GM23338 (cell line): Measurements from ENCODE around the gene BCL2. TPM values are rescaled to one million over a fixed set of nuclear protein-coding genes. Genes with fewer than 3 reads are reported as not detected.

Experiments
- ATAC-seq: fragments of 200-7000 bp; cut with Tn5 transposase; 3 replicates; pipeline ENCODE4 v1.9.1; 2020
- DNase-seq: peaks from one replicate; pipeline ENCODE4 v3.0.0-alpha.2; 2015; ENCODE audit warnings: low spot score
- H2AFZ ChIP-seq: fragments of 200-600 bp; sonication (generic); 2 replicates; pipeline ENCODE4 v1.8.0; 2016; ENCODE audit warnings: antibody characterized with exemption, mild to moderate bottlenecking, moderate library complexity
- H3F3A ChIP-seq: fragments of 200-600 bp; sonication (generic); replicated peaks from 2 replicates; pipeline ENCODE4 v1.8.0; 2017; ENCODE audit warnings: antibody characterized with exemption, mixed run types, low read depth
- H3K27ac ChIP-seq: fragments of 200-600 bp; sonication (generic); 2 replicates; pipeline ENCODE4 v1.6.1; 2016; ENCODE audit warnings: low read depth
- H3K27me3 ChIP-seq: fragments of 200-600 bp; sonication (generic); 2 replicates; pipeline ENCODE4 v1.8.0; 2016; ENCODE audit warnings: mild to moderate bottlenecking, mixed run types, moderate library complexity; ENCODE audit not compliant: insufficient read depth
- H3K36me3 ChIP-seq: fragments of 200-600 bp; sonication (generic); 2 replicates; pipeline ENCODE4 v1.8.0; 2016; ENCODE audit warnings: mild to moderate bottlenecking; ENCODE audit not compliant: insufficient read depth
- H3K4me1 ChIP-seq: fragments of 200-600 bp; sonication (generic); 2 replicates; pipeline ENCODE4 v1.8.0; 2016; ENCODE audit warnings: mild to moderate bottlenecking, moderate library complexity; ENCODE audit not compliant: insufficient read depth
- H3K4me2 ChIP-seq: fragments of 200-600 bp; sonication (generic); 2 replicates; pipeline ENCODE4 v1.7.1; 2017; ENCODE audit warnings: mixed run types
- H3K4me3 ChIP-seq: fragments of 200-600 bp; sonication (generic); 2 replicates; pipeline ENCODE4 v1.6.1; 2016; ENCODE audit warnings: mixed run types
- H3K79me2 ChIP-seq: fragments of 200-600 bp; sonication (generic); replicated peaks from 2 replicates; pipeline ENCODE4 v1.8.0; 2017; ENCODE audit warnings: mild to moderate bottlenecking; ENCODE audit not compliant: insufficient read depth
- H3K9me2 ChIP-seq: fragments of 200-600 bp; sonication (generic); 2 replicates; pipeline ENCODE4 v1.8.0; 2017; ENCODE audit not compliant: insufficient read depth
- H4K20me1 ChIP-seq: fragments of 200-600 bp; sonication (generic); replicated peaks from 2 replicates; pipeline ENCODE4 v1.8.0; 2017; ENCODE audit warnings: mild to moderate bottlenecking; ENCODE audit not compliant: insufficient read depth
- H3K27ac Mint-ChIP-seq: 2 replicates; pipeline ENCODE4 v1.8.0; 2020; ENCODE audit warnings: inconsistent platforms, mild to moderate bottlenecking, moderate library complexity, mixed read lengths
- H3K27me3 Mint-ChIP-seq: 3 replicates; pipeline ENCODE4 v1.8.0; 2022; ENCODE audit warnings: low read depth, mild to moderate bottlenecking, moderate library complexity, mixed read lengths, inconsistent platforms; ENCODE audit not compliant: insufficient read depth, poor library complexity
- H3K36me3 Mint-ChIP-seq: 3 replicates; pipeline ENCODE4 v1.8.0; 2021; ENCODE audit warnings: low read depth, mild to moderate bottlenecking, inconsistent platforms, moderate library complexity, mixed read lengths
- H3K4me1 Mint-ChIP-seq: 3 replicates; pipeline ENCODE4 v1.8.0; 2020; ENCODE audit warnings: mild to moderate bottlenecking, inconsistent platforms, mixed read lengths
- H3K4me3 Mint-ChIP-seq: 3 replicates; pipeline ENCODE4 v1.8.0; 2021; ENCODE audit warnings: moderate library complexity, mild to moderate bottlenecking, inconsistent platforms, mixed read lengths
- H3K9me3 Mint-ChIP-seq: 3 replicates; pipeline ENCODE4 v1.8.0; 2020; ENCODE audit warnings: moderate library complexity, mild to moderate bottlenecking, inconsistent platforms, mixed read lengths
- CREB1 ChIP-seq: fragments of 250-450 bp; sonication (Bioruptor Pico); IDR thresholded peaks from 2 replicates; pipeline ENCODE4 v1.5.0; 2020; ENCODE audit warnings: low read depth, mild to moderate bottlenecking, moderate library complexity
- CTCF ChIP-seq, 2 experiments: fragments of 200-600 bp in 1 of 2; sonication (generic) in 1 of 2; conservative IDR thresholded peaks; 2 replicates each; pipeline versions ENCODE4 v1.5.1 to v1.6.1; 2016 to 2017; ENCODE audit warnings: antibody characterized with exemption in 2 of 2, low read depth in 2 of 2, mild to moderate bottlenecking in 2 of 2, moderate library complexity in 1 of 2
- EZH2 ChIP-seq: fragments of 200-600 bp; sonication (generic); IDR thresholded peaks from one replicate; pipeline ENCODE4 v1.8.0; 2017; ENCODE audit warnings: antibody characterized with exemption, mild to moderate bottlenecking, low read depth; ENCODE audit not compliant: unreplicated experiment
- EZH2phosphoT487 ChIP-seq: fragments of 200-600 bp; sonication (generic); IDR thresholded peaks from one replicate; pipeline ENCODE4 v1.8.1; 2018; ENCODE audit warnings: antibody characterized with exemption; ENCODE audit not compliant: unreplicated experiment
- JUNB ChIP-seq: IDR thresholded peaks from one replicate; pipeline ENCODE4 v1.6.1; 2016; ENCODE audit warnings: antibody characterized with exemption; ENCODE audit not compliant: unreplicated experiment
- NANOG ChIP-seq: IDR thresholded peaks from 2 replicates; pipeline ENCODE4 v1.6.1; 2016; ENCODE audit warnings: antibody characterized with exemption, borderline replicate concordance
- POLR2AphosphoS5 ChIP-seq: IDR thresholded peaks from 2 replicates; pipeline ENCODE4 v1.6.1; 2016; ENCODE audit warnings: antibody characterized with exemption, low read depth
- STAT1 ChIP-seq: IDR thresholded peaks from one replicate; pipeline ENCODE4 v1.6.1; 2016; ENCODE audit warnings: antibody characterized with exemption; ENCODE audit not compliant: unreplicated experiment
- ZNF114 ChIP-seq: fragments of 250-450 bp; sonication (Bioruptor Pico); IDR thresholded peaks from 2 replicates; pipeline ENCODE4 v1.5.0; 2020; ENCODE audit warnings: mild to moderate bottlenecking, moderate library complexity
- ZNF331 ChIP-seq: fragments of 250-450 bp; sonication (Bioruptor Pico); IDR thresholded peaks from 2 replicates; pipeline ENCODE4 v1.5.0; 2020; ENCODE audit warnings: low read depth, mild to moderate bottlenecking, moderate library complexity
- ZNF462 ChIP-seq: fragments of 250-450 bp; sonication (Bioruptor Pico); IDR thresholded peaks from 2 replicates; pipeline ENCODE4 v1.5.0; 2020; ENCODE audit warnings: mild to moderate bottlenecking, moderate library complexity
- polyA plus RNA-seq: library from polyadenylated mRNA; unstranded; fragments of >200 nt; fragmentation: Nextera tagmentation; extraction: Ambion mirVana; gene quantifications from 2 replicates; pipeline ENCODE4 v1.2.1, GENCODE V29; 2016
- total RNA-seq: library from RNA; depleted of rRNA; stranded (reverse); fragments of >200 nt; shearing (Covaris generic); gene quantifications from 2 replicates; pipeline ENCODE4 v1.2.3, GENCODE V29; 2014
- TF ChIP-seq, protein P1 (sequence below): IDR thresholded peaks from one replicate; pipeline ENCODE4 v1.6.1; 2018; ENCODE audit warnings: antibody characterized with exemption; ENCODE audit not compliant: unreplicated experiment
- TF ChIP-seq, protein P2 (sequence below): IDR thresholded peaks from 2 replicates; pipeline ENCODE4 v1.6.1; 2016; ENCODE audit warnings: antibody characterized with exemption

BCL2 gene
- total and polyA plus RNA-seq, 2 experiments from 2014 or later: 1.2 to 4.0 TPM

GRCh38 chr18:63203497-63203896 lies 116.1 kb downstream of the BCL2 start:
- H3K4me1 ChIP-seq: no peaks in the 10 kb centered on the region
- H3K9me2 ChIP-seq: no peaks in the 10 kb centered on the region
- no peaks in the 10 kb centered on the region for H3K36me3 ChIP-seq
- no peaks in the 10 kb centered on the region for H3K36me3 Mint-ChIP-seq
- no peaks in the 10 kb centered on the region for H3K27me3 ChIP-seq
- H3K79me2 ChIP-seq: no peaks in the 10 kb centered on the region
- ATAC-seq (no peak), DNase-seq (no peak)
- H3F3A ChIP-seq: no peaks in the 10 kb centered on the region
- H3K27ac Mint-ChIP-seq: no peak overlapping the region
- no peaks in the 10 kb centered on the region for H3K9me3 Mint-ChIP-seq
- H4K20me1 ChIP-seq: no peaks in the 10 kb centered on the region
- TF ChIP-seq, protein P1, sequence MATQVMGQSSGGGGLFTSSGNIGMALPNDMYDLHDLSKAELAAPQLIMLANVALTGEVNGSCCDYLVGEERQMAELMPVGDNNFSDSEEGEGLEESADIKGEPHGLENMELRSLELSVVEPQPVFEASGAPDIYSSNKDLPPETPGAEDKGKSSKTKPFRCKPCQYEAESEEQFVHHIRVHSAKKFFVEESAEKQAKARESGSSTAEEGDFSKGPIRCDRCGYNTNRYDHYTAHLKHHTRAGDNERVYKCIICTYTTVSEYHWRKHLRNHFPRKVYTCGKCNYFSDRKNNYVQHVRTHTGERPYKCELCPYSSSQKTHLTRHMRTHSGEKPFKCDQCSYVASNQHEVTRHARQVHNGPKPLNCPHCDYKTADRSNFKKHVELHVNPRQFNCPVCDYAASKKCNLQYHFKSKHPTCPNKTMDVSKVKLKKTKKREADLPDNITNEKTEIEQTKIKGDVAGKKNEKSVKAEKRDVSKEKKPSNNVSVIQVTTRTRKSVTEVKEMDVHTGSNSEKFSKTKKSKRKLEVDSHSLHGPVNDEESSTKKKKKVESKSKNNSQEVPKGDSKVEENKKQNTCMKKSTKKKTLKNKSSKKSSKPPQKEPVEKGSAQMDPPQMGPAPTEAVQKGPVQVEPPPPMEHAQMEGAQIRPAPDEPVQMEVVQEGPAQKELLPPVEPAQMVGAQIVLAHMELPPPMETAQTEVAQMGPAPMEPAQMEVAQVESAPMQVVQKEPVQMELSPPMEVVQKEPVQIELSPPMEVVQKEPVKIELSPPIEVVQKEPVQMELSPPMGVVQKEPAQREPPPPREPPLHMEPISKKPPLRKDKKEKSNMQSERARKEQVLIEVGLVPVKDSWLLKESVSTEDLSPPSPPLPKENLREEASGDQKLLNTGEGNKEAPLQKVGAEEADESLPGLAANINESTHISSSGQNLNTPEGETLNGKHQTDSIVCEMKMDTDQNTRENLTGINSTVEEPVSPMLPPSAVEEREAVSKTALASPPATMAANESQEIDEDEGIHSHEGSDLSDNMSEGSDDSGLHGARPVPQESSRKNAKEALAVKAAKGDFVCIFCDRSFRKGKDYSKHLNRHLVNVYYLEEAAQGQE: no peak
- TF ChIP-seq, protein P2, sequence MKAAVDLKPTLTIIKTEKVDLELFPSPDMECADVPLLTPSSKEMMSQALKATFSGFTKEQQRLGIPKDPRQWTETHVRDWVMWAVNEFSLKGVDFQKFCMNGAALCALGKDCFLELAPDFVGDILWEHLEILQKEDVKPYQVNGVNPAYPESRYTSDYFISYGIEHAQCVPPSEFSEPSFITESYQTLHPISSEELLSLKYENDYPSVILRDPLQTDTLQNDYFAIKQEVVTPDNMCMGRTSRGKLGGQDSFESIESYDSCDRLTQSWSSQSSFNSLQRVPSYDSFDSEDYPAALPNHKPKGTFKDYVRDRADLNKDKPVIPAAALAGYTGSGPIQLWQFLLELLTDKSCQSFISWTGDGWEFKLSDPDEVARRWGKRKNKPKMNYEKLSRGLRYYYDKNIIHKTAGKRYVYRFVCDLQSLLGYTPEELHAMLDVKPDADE: no peak
- no peak for TF ChIP-seq JUNB
- no peak for TF ChIP-seq ZNF462
- no peak for TF ChIP-seq NANOG
- no peak for TF ChIP-seq CREB1 (CRISPR knock-in tag)
- no peak for TF ChIP-seq CTCF (conservative IDR thresholded peaks at IDR 0.05; ENCODE audit: low read depth in 2 of 2)
- TF ChIP-seq EZH2: no peak
- TF ChIP-seq STAT1: no peak
- no peak for TF ChIP-seq POLR2AphosphoS5
- TF ChIP-seq ZNF114 (CRISPR knock-in tag): no peak
- no peak for TF ChIP-seq ZNF331 (CRISPR knock-in tag)
- no peak for TF ChIP-seq EZH2phosphoT487
- H3K4me3 Mint-ChIP-seq: no peak overlapping the region
- no peak overlapping the region for H3K4me2 ChIP-seq
- no peak overlapping the region for H3K27ac ChIP-seq
- no peaks in the 10 kb centered on the region for H3K27me3 Mint-ChIP-seq
- no peak overlapping the region for H2AFZ ChIP-seq
- peaks cover 5% of the 10 kb centered on the region; the same call in 2 of the 3 replicates for H3K4me1 Mint-ChIP-seq
- no peak overlapping the region for H3K4me3 ChIP-seq
